ENCODE results near the gene IL12A. TPM values are rescaled to one million over a fixed set of nuclear protein-coding genes. Genes with fewer than 3 reads are reported as not detected.

IL12A gene
- total and polyA plus RNA-seq, 2 of the 8 experiments (the other 6 are each of a cell fraction or from before 2014, with no cell fraction given), result 0.41 to 0.92 TPM

DNA sequence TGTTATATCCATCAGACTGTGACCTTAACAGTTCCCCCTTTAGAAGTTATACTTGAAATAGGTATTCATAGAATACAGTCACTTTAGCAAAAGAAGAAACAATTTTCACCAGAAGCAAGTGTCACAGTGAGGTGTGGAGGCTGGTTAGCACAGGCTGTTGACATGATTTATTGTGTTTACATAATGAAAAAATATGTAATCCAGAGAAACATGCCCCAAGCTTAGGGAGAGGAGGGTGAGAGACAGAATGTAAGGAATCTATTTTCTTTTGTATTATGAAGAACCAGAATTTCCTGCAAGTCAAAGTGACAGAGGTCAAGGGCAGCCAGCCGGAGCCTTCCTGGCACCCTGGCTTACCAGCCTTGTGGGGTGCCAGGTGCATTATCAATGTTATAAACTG is 4.0 kb downstream of the IL12A start:
- Histone ChIP-seq H2BK120ac (replicated peaks; ENCODE audit: low read depth, low read length) (no peak overlapping the region), H3K27ac (ENCODE audit: low read depth, low read length) (no peak overlapping the region), H3K27me3 (replicated peaks in 1 of 4; ENCODE audit: control insufficient read depth in 3 of 4, extremely low read depth in 1 of 4, insufficient read depth in 3 of 4, low read length in 3 of 4) (peaks cover 0 to 3% (median 2%) of the 10 kb centered on the region in 4 experiments; a peak in 3 of 7 replicates), H2BK20ac (ENCODE audit: low read length) (no peak overlapping the region), H3K4me1 (replicated peaks in 1 of 4; ENCODE audit: control insufficient read depth in 3 of 4, insufficient read depth in 4 of 4, low read length in 3 of 4) (peaks cover 0 to 10% (median 2%) of the 10 kb centered on the region in 4 experiments), H3K79me1 (ENCODE audit: low read depth, low read length) (no peaks in the 10 kb centered on the region), H2BK12ac (ENCODE audit: low read depth, low read length) (no peak overlapping the region), H3K36me3 (ENCODE audit: control insufficient read depth in 2 of 4, insufficient read depth in 4 of 4, low read length in 3 of 4) (no peaks in the 10 kb centered on the region; a peak in 1 of 8 replicates), H3K23ac (ENCODE audit: insufficient read length) (no peak overlapping the region), H3K56ac (replicated peaks; ENCODE audit: insufficient read length, low read depth, low read length) (no peak overlapping the region), H3K4me3 (ENCODE audit: extremely low read depth in 1 of 4, insufficient read depth in 2 of 4, low read depth in 3 of 4, low read length in 4 of 4) (no peak overlapping the region), H2AFZ (ENCODE audit: low read length) (no peak overlapping the region), H3K14ac (ENCODE audit: insufficient read length) (no peak overlapping the region), H2BK5ac (ENCODE audit: low read depth, low read length) (no peak overlapping the region), H4K8ac (ENCODE audit: extremely low read depth, insufficient read depth, low read length) (no peak overlapping the region), H3K23me2 (ENCODE audit: low read depth, low read length) (peaks cover 4% of the 10 kb centered on the region; the same call in 1 of the 2 replicates), H4K20me1 (replicated peaks in 1 of 2; ENCODE audit: control insufficient read depth in 1 of 2, insufficient read depth in 2 of 2, low read length in 2 of 2) (no peaks in the 10 kb centered on the region), H3K18ac (ENCODE audit: extremely low read depth, low read length) (no peak overlapping the region), H2BK15ac (ENCODE audit: low read length) (no peak overlapping the region), H3K9me3 (ENCODE audit: insufficient read depth in 2 of 2, low read depth in 1 of 2, low read length in 1 of 2) (peaks cover 4 to 7% of the 10 kb centered on the region in 2 experiments; a peak in 1 of 4 replicates), H4K5ac (ENCODE audit: insufficient read length, low read depth, low read length) (no peak overlapping the region), H3K4ac (replicated peaks; ENCODE audit: insufficient read length, low read depth, low read length) (no peak overlapping the region), H4K91ac (replicated peaks; ENCODE audit: insufficient read length, low read length) (no peak overlapping the region), H3K4me2 (ENCODE audit: insufficient read depth in 1 of 2, low read depth in 2 of 2, low read length in 2 of 2) (no peak overlapping the region), H2AK5ac (ENCODE audit: low read depth, low read length) (no peak overlapping the region), H3K9ac (replicated peaks in 1 of 4; ENCODE audit: extremely low read depth in 1 of 4, low read depth in 3 of 4, low read length in 3 of 4) (no peak overlapping the region), H3K79me2 (ENCODE audit: control insufficient read depth in 1 of 2, insufficient read depth in 2 of 2, low read length in 2 of 2) (no peaks in the 10 kb centered on the region)
- FAIRE-seq (no peak), DNase-seq (ENCODE audit: low read depth in 1 of 2, low spot score in 2 of 2) (no peak)
- ChIA-PET CTCF (ENCODE audit: partially characterized antibody) (interaction anchor here (0.8 to 13.1 kb wide), 9 partner anchors 9 to 187 kb away, joined by 3 to 277 read pairs (median 4); no protein-coding TSS in a partner anchor), POLR2A (ENCODE audit: partially characterized antibody) (no interaction called here)
- 93% methylated on average over 1 of the region's 1 CpG; no CpG with 5 or more reads in 1 of the 2 experiments for WGBS, 2 experiments (ENCODE audit: extremely low coverage in 1 of 2, insufficient coverage in 1 of 2, insufficient read length in 1 of 2, insufficient replicate concordance in 2 of 2, low coverage in 1 of 2, low lambda C conversion rate in 2 of 2, missing lambda C conversion rate in 1 of 2)
- no peak for TF ChIP-seq HDAC2 (IDR thresholded peaks at IDR 0.05; ENCODE audit: borderline replicate concordance in 1 of 2, low read depth in 2 of 2, low read length in 2 of 2)
- TF ChIP-seq NANOG (IDR thresholded peaks at IDR 0.05; ENCODE audit: insufficient read depth, low read depth, low read length, poor library complexity, severe bottlenecking), result no peak
- no peak for TF ChIP-seq NRF1 (IDR thresholded peaks at IDR 0.05; ENCODE audit: low read depth, low read length)
- TF ChIP-seq ATF3 (IDR thresholded peaks at IDR 0.05; ENCODE audit: insufficient read depth, low read depth, low read length), result no peak
- no peak for TF ChIP-seq POLR2A (IDR thresholded peaks at IDR 0.05; ENCODE audit: control extremely low read depth in 1 of 2, low read depth in 2 of 2, low read length in 2 of 2)
